PC-9 (cell line): Measurements from ENCODE around the gene IL15. TPM values are rescaled to one million over a fixed set of nuclear protein-coding genes. Genes with fewer than 3 reads are reported as not detected.
"Not testable (repeated sequence)": the region's sequence is repeated elsewhere in the genome, so short reads cannot be mapped to it uniquely, and the experiment has no call there.

Experiments
- BruUV-seq: library from RNA; stranded (reverse); fragments of 400-500 nt; replicated peaks from 2 replicates; lab custom pipeline; 2021; lab: Mats Ljungman, UMichigan
- CTCF ChIA-PET: fragments of 300-600 bp; sonication (Branson Sonifier 250); formaldehyde crosslinking; loops from one replicate; lab custom pipeline; 2022; ENCODE audit warnings: antibody characterized with exemption; lab: Charles Lee
- POLR2A ChIA-PET: fragments of 300-600 bp; sonication (Branson Sonifier 250); formaldehyde crosslinking; loops from one replicate; lab custom pipeline; 2022; ENCODE audit warnings: antibody characterized with exemption; ENCODE audit not compliant: unreplicated experiment; lab: Charles Lee
- DNase-seq, 2 experiments: peaks; one replicate each; pipeline versions ENCODE4 v3.0.0 to v3.0.0-alpha.2; 2015 to 2022; ENCODE audit warnings: mixed read lengths in 1 of 2
- H2AFZ ChIP-seq: fragments of 200-600 bp; sonication (generic); 2 replicates; pipeline ENCODE4 v1.8.1; 2017; ENCODE audit warnings: antibody characterized with exemption
- H3F3A ChIP-seq: fragments of 200-600 bp; sonication (generic); 2 replicates; pipeline ENCODE4 v1.8.1; 2017; ENCODE audit warnings: antibody characterized with exemption, mild to moderate bottlenecking, low read depth; ENCODE audit not compliant: insufficient read depth
- H3K27ac ChIP-seq: fragments of 200-600 bp; sonication (generic); 2 replicates; pipeline ENCODE4 v1.6.1; 2016; ENCODE audit warnings: mixed run types
- H3K27me3 ChIP-seq: fragments of 200-600 bp; sonication (generic); 2 replicates; pipeline ENCODE4 v1.6.1; 2016; ENCODE audit warnings: low read depth, mixed run types; ENCODE audit not compliant: insufficient read depth
- H3K36me3 ChIP-seq: fragments of 200-600 bp; sonication (generic); 2 replicates; pipeline ENCODE4 v1.6.1; 2016; ENCODE audit warnings: low read depth, mixed run types
- H3K4me1 ChIP-seq: fragments of 200-600 bp; sonication (generic); replicated peaks from 2 replicates; pipeline ENCODE4 v1.6.1; 2016; ENCODE audit warnings: mixed run types; ENCODE audit not compliant: insufficient read depth
- H3K4me2 ChIP-seq: fragments of 200-600 bp; sonication (generic); 2 replicates; pipeline ENCODE4 v1.6.1; 2017; ENCODE audit warnings: mixed run types
- H3K4me3 ChIP-seq: fragments of 200-600 bp; sonication (generic); 2 replicates; pipeline ENCODE4 v1.6.1; 2016; ENCODE audit warnings: mixed run types
- H3K79me2 ChIP-seq: fragments of 200-600 bp; sonication (generic); 2 replicates; pipeline ENCODE4 v1.6.1; 2017; ENCODE audit warnings: low read depth, mixed run types
- H3K9me2 ChIP-seq: fragments of 200-600 bp; sonication (generic); 2 replicates; pipeline ENCODE4 v1.8.1; 2017; ENCODE audit warnings: mild to moderate bottlenecking; ENCODE audit not compliant: insufficient read depth
- H3K9me3 ChIP-seq: fragments of 200-600 bp; sonication (generic); 2 replicates; pipeline ENCODE4 v1.8.1; 2016; ENCODE audit warnings: low read depth; ENCODE audit not compliant: insufficient read depth
- H4K20me1 ChIP-seq: fragments of 200-600 bp; sonication (generic); 2 replicates; pipeline ENCODE4 v1.8.1; 2017; ENCODE audit not compliant: insufficient read depth
- CTCF ChIP-seq: fragments of 200-600 bp; sonication (generic); conservative IDR thresholded peaks from 2 replicates; pipeline ENCODE4 v1.6.1; 2017; ENCODE audit warnings: mixed run types, antibody characterized with exemption, mild to moderate bottlenecking, moderate library complexity
- EZH2 ChIP-seq: fragments of 200-600 bp; sonication (generic); IDR thresholded peaks from 2 replicates; pipeline ENCODE4 v1.8.0; 2017; ENCODE audit warnings: antibody characterized with exemption, low read depth
- intact Hi-C: fragments of 100-400 bp; cut with micrococcal nuclease; formaldehyde crosslinking; loops from one replicate; pipeline ENCODE4 v1.10.0; 2022; ENCODE audit not compliant: unreplicated experiment
- total RNA-seq: library from RNA; stranded (reverse); gene quantifications from 2 replicates; pipeline ENCODE4 v1.2.3, GENCODE V29; 2021

IL15 gene
- total RNA-seq, 1 experiment from 2014 or later = 4.2 TPM

GRCh38 chr4:141599853-141600252 lies 36.5 kb upstream of the IL15 start:
- Histone ChIP-seq H3K4me1 (no peaks in the 10 kb centered on the region), H3K36me3 (no peaks in the 10 kb centered on the region), H3K9me3 (no peaks in the 10 kb centered on the region), H3F3A (no peaks in the 10 kb centered on the region), H3K9me2 (no peaks in the 10 kb centered on the region), H3K27me3 (no peaks in the 10 kb centered on the region), H4K20me1 (no peaks in the 10 kb centered on the region), H3K4me3 (no peak overlapping the region), H2AFZ (no peak overlapping the region), H3K79me2 (no peaks in the 10 kb centered on the region), H3K4me2 (no peak overlapping the region), H3K27ac (no peak overlapping the region)
- BruUV-seq = no TSS peak
- POLR2A ChIA-PET = no interaction called here
- CTCF ChIA-PET = no interaction called here
- intact Hi-C loops = no loop called here
- DNase-seq = no peak
- TF ChIP-seq EZH2 = no peak
- no peak for TF ChIP-seq CTCF

- CTCF ChIA-PET, H3K9me3 ChIP-seq, H2AFZ ChIP-seq, DNase-seq, H3K27ac ChIP-seq, H3K4me3 ChIP-seq, H3K4me2 ChIP-seq, H4K20me1 ChIP-seq, intact Hi-C loops, BruUV-seq, H3K4me1 ChIP-seq, H3F3A ChIP-seq, H3K27me3 ChIP-seq, H3K79me2 ChIP-seq, POLR2A ChIA-PET, H3K36me3 ChIP-seq, H3K9me2 ChIP-seq: not testable (repeated sequence)
Observed at GRCh38 chr4:141604683-141605082, 31.7 kb upstream of the IL15 start.

GRCh38 chr4:141605425-141605856 lies 30.9 kb upstream of the IL15 start:
- no peaks in the 10 kb centered on the region for H3K9me2 ChIP-seq
- intact Hi-C loops = no loop called here
- ChIA-PET POLR2A (interaction anchor here (0.6 kb wide), 1 partner anchor 214 kb away, joined by 5 read pairs; no protein-coding TSS in a partner anchor), CTCF (no interaction called here)
- H3K4me1 ChIP-seq = no peaks in the 10 kb centered on the region
- no peak overlapping the region for H3K4me3 ChIP-seq
- H2AFZ ChIP-seq = no peak overlapping the region
- no peaks in the 10 kb centered on the region for H3K9me3 ChIP-seq
- DNase-seq = no peak
- H3K79me2 ChIP-seq = no peaks in the 10 kb centered on the region
- H3F3A ChIP-seq = no peaks in the 10 kb centered on the region
- no peak for TF ChIP-seq CTCF
- TF ChIP-seq EZH2 = no peak
- no peak overlapping the region for H3K4me2 ChIP-seq
- no peaks in the 10 kb centered on the region for H4K20me1 ChIP-seq
- H3K36me3 ChIP-seq = no peaks in the 10 kb centered on the region
- no TSS peak for BruUV-seq
- no peaks in the 10 kb centered on the region for H3K27me3 ChIP-seq
- no peak overlapping the region for H3K27ac ChIP-seq

- CTCF ChIA-PET = no interaction called here
- Histone ChIP-seq H4K20me1 (no peaks in the 10 kb centered on the region), H3K27ac (no peak overlapping the region), H3F3A (no peaks in the 10 kb centered on the region), H3K9me2 (no peaks in the 10 kb centered on the region), H3K79me2 (no peaks in the 10 kb centered on the region), H2AFZ (no peak overlapping the region), H3K36me3 (no peaks in the 10 kb centered on the region), H3K27me3 (no peaks in the 10 kb centered on the region), H3K9me3 (no peaks in the 10 kb centered on the region), H3K4me3 (no peak overlapping the region), H3K4me1 (no peaks in the 10 kb centered on the region), H3K4me2 (no peak overlapping the region)
- intact Hi-C loops = no loop called here
- POLR2A ChIA-PET = no interaction called here
- no TSS peak for BruUV-seq
- DNase-seq = no peak
- TF ChIP-seq EZH2 (no peak), CTCF (no peak)
Observed at GRCh38 chr4:141609243-141609642, 27.1 kb upstream of the IL15 start.
